ENCODE results near the gene PSMB1. TPM values are rescaled to one million over a fixed set of nuclear protein-coding genes. Genes with fewer than 3 reads are reported as not detected.

The PSMB1 gene
- total and polyA plus RNA-seq, 2 donors (not counting 1 experiment from before 2014, with no cell fraction given), result 94.3 to 134 TPM

- no peak for ATAC-seq (ENCODE audit: low read depth)
- H2AFZ ChIP-seq (ENCODE audit: insufficient read depth, low read depth, low read length, poor library complexity, severe bottlenecking), result no peak overlapping the region
- no peaks in the 10 kb centered on the region for H3K9me3 ChIP-seq (ENCODE audit: control extremely low read depth in 1 of 3, control insufficient read depth in 2 of 3, insufficient read depth in 1 of 3, low read length in 2 of 3)
- H3K4me3 ChIP-seq (ENCODE audit: control extremely low read depth in 1 of 5, extremely low read depth in 1 of 5, insufficient read depth in 1 of 5, low read depth in 2 of 5, low read length in 4 of 5), result no peak overlapping the region
- peaks cover 3% of the 10 kb centered on the region in 2 donors for H3K4me1 ChIP-seq (ENCODE audit: control insufficient read depth in 2 of 2, insufficient read depth in 2 of 2, low read length in 2 of 2)
- POLR2A ChIA-PET, result no interaction called here
- no peak overlapping the region for H3K9ac ChIP-seq (ENCODE audit: low read length)
- H3K27me3 ChIP-seq (replicated peaks in 1 of 4; ENCODE audit: control extremely low read depth in 1 of 4, control insufficient read depth in 3 of 4, insufficient read depth in 4 of 4, low read length in 3 of 4), result peaks cover 0 to 2% (median 0%) of the 10 kb centered on the region in 4 experiments
- Mint-ChIP-seq H3K27me3 (peaks cover 22% of the 10 kb centered on the region), H3K9me3 (ENCODE audit: insufficient read depth) (no peaks in the 10 kb centered on the region), H3K27ac (no peak overlapping the region), H3K4me1 (peaks cover 4% of the 10 kb centered on the region), H3K4me3 (no peak overlapping the region)
- no peaks in the 10 kb centered on the region for H3K79me2 ChIP-seq (ENCODE audit: control insufficient read depth, insufficient read depth, low read length)
- H3K36me3 ChIP-seq (replicated peaks in 1 of 2; ENCODE audit: control extremely low read depth in 1 of 2, control insufficient read depth in 1 of 2, extremely low read depth in 1 of 2, insufficient read depth in 2 of 2, low read length in 1 of 2), result no peaks in the 10 kb centered on the region
- no CpG with 5 or more reads among the region's 4 CpGs for WGBS (ENCODE audit: insufficient coverage)
- no peak overlapping the region for H3K4me2 ChIP-seq (replicated peaks; ENCODE audit: low read depth, low read length, poor library complexity, severe bottlenecking)
- TF ChIP-seq CTCF (IDR thresholded peaks at IDR 0.05) (no peak), EZH2 (IDR thresholded peaks at IDR 0.05; ENCODE audit: borderline replicate concordance, insufficient read depth, low read depth, low read length, poor library complexity, severe bottlenecking) (no peak)
- no peak for DNase-seq
- H3K27ac ChIP-seq (ENCODE audit: low read length in 2 of 2), result no peak overlapping the region
- CTCF ChIA-PET, result interaction anchor here (3.2 kb wide), 1 partner anchor 680 kb away, joined by 12 read pairs; no protein-coding TSS in a partner anchor
- intact Hi-C loops (cut with micrococcal nuclease), result no loop called here
- H4K20me1 ChIP-seq (ENCODE audit: control insufficient read depth, insufficient read depth, low read length, poor library complexity, severe bottlenecking), result no peaks in the 10 kb centered on the region
These were observed 40.9 kb downstream of the PSMB1 start for GRCh38 chr6:170512249-170512648.

- TF ChIP-seq CTCF (IDR thresholded peaks at IDR 0.05) (no peak), EZH2 (IDR thresholded peaks at IDR 0.05; ENCODE audit: borderline replicate concordance, insufficient read depth, low read depth, low read length, poor library complexity, severe bottlenecking) (no peak)
- no peak for ATAC-seq (ENCODE audit: low read depth)
- Histone ChIP-seq H3K4me3 (ENCODE audit: control extremely low read depth in 1 of 5, extremely low read depth in 1 of 5, insufficient read depth in 1 of 5, low read depth in 2 of 5, low read length in 4 of 5) (no peak overlapping the region), H4K20me1 (ENCODE audit: control insufficient read depth, insufficient read depth, low read length, poor library complexity, severe bottlenecking) (no peaks in the 10 kb centered on the region), H3K9ac (ENCODE audit: low read length) (no peak overlapping the region), H3K27ac (ENCODE audit: low read length in 2 of 2) (no peak overlapping the region), H3K79me2 (ENCODE audit: control insufficient read depth, insufficient read depth, low read length) (no peaks in the 10 kb centered on the region), H3K36me3 (replicated peaks in 1 of 2; ENCODE audit: control extremely low read depth in 1 of 2, control insufficient read depth in 1 of 2, extremely low read depth in 1 of 2, insufficient read depth in 2 of 2, low read length in 1 of 2) (no peaks in the 10 kb centered on the region), H3K4me1 (ENCODE audit: control insufficient read depth in 2 of 2, insufficient read depth in 2 of 2, low read length in 2 of 2) (no peaks in the 10 kb centered on the region), H3K4me2 (replicated peaks; ENCODE audit: low read depth, low read length, poor library complexity, severe bottlenecking) (no peak overlapping the region), H3K27me3 (replicated peaks in 1 of 4; ENCODE audit: control extremely low read depth in 1 of 4, control insufficient read depth in 3 of 4, insufficient read depth in 4 of 4, low read length in 3 of 4) (peaks cover 0 to 2% (median 0%) of the 10 kb centered on the region in 4 experiments), H3K9me3 (ENCODE audit: control extremely low read depth in 1 of 3, control insufficient read depth in 2 of 3, insufficient read depth in 1 of 3, low read length in 2 of 3) (no peaks in the 10 kb centered on the region), H2AFZ (ENCODE audit: insufficient read depth, low read depth, low read length, poor library complexity, severe bottlenecking) (no peak overlapping the region)
- ChIA-PET CTCF (no interaction called here), POLR2A (no interaction called here)
- DNase-seq, result no peak
- H3K9me3 Mint-ChIP-seq (ENCODE audit: insufficient read depth), result no peaks in the 10 kb centered on the region
- H3K4me3 Mint-ChIP-seq, result no peak overlapping the region
- intact Hi-C loops (cut with micrococcal nuclease), result no loop called here
- no peaks in the 10 kb centered on the region for H3K4me1 Mint-ChIP-seq
- no peak overlapping the region for H3K27ac Mint-ChIP-seq
- H3K27me3 Mint-ChIP-seq, result peaks cover 19% of the 10 kb centered on the region
- WGBS (ENCODE audit: insufficient coverage), result 98% methylated on average over 20 of the region's 20 CpGs
These were observed 42.5 kb downstream of the PSMB1 start for GRCh38 chr6:170510631-170511030.
